Ascending aorta (tissue), 2 donors: ENCODE measurements around the gene ADIPOR1. TPM values are rescaled to one million over a fixed set of nuclear protein-coding genes. Genes with fewer than 3 reads are reported as not detected.
"Not testable (repeated sequence)": the region's sequence is repeated elsewhere in the genome, so short reads cannot be mapped to it uniquely, and the experiment has no call there.

Experiments used
- DNase-seq, 2 donors: peaks; one replicate each; pipeline ENCODE4 v3.0.0-alpha.2; 2019; ENCODE audit warnings: low spot score in 2 of 2
- H3K27ac ChIP-seq, 2 donors: fragments of 200-600 bp; sonication (generic); one replicate each; pipeline ENCODE4 v1.5.1; 2016 to 2017; ENCODE audit warnings: mild to moderate bottlenecking in 1 of 2
- H3K27me3 ChIP-seq: fragments of 200-600 bp; sonication (generic); one replicate; pipeline ENCODE4 v1.5.1; 2017
- H3K36me3 ChIP-seq, 2 donors: fragments of 200-600 bp; sonication (generic); one replicate each; pipeline ENCODE4 v1.5.1; 2016
- H3K4me1 ChIP-seq, 2 donors: fragments of 200-600 bp; sonication (generic); one replicate each; pipeline ENCODE4 v1.5.1; 2016 to 2017; ENCODE audit warnings: mild to moderate bottlenecking in 1 of 2
- H3K4me3 ChIP-seq, 2 donors: fragments of 200-600 bp; sonication (generic); one replicate each; pipeline ENCODE4 v1.5.1; 2016 to 2017; ENCODE audit warnings: mild to moderate bottlenecking in 1 of 2
- H3K9me3 ChIP-seq, 2 donors: fragments of 200-600 bp; sonication (generic); one replicate each; pipeline ENCODE4 v1.5.1; 2016
- CTCF ChIP-seq, 3 experiments: fragments of 200-600 bp in 2 of 3; fragments of 450-650 bp in 1 of 3; sonication (generic) in 2 of 3; IDR thresholded peaks; one replicate each; pipeline ENCODE4 v1.5.1; 2016 to 2019; ENCODE audit warnings: antibody characterized with exemption in 3 of 3, mild to moderate bottlenecking in 1 of 3, moderate library complexity in 1 of 3
- intact Hi-C: fragments of 100-400 bp; cut with DNase I; formaldehyde crosslinking; loops from one replicate; pipeline ENCODE4 v1.15.1; 2023
- total RNA-seq: library from RNA; depleted of rRNA; stranded (reverse); fragments of >200 nt; gene quantifications from one replicate; pipeline ENCODE4 v1.1.0, GENCODE V29; 2016

ADIPOR1 gene
- total RNA-seq, 1 donor from 2014 or later = 67.9 TPM

GRCh38 chr1:202941372-202941771, 16.7 kb downstream of the ADIPOR1 start:
- TF ChIP-seq CTCF (IDR thresholded peaks at IDR 0.05) = no peak
- intact Hi-C loops = no loop called here

GRCh38 chr1:202940561-202940960, 17.6 kb downstream of the ADIPOR1 start:
- no peaks in the 10 kb centered on the region for H3K4me1 ChIP-seq
- no peak overlapping the region for H3K27ac ChIP-seq
- no peaks in the 10 kb centered on the region for H3K27me3 ChIP-seq
- no peak for DNase-seq
- no peaks in the 10 kb centered on the region for H3K9me3 ChIP-seq
- intact Hi-C loops = no loop called here
- no peak for TF ChIP-seq CTCF (IDR thresholded peaks at IDR 0.05)
- H3K36me3 ChIP-seq = peaks cover 50 to 54% of the 10 kb centered on the region in 2 donors
- no peak overlapping the region for H3K4me3 ChIP-seq

More at GRCh38 chr1:202941372-202941771, 16.7 kb downstream of the ADIPOR1 start:
- Histone ChIP-seq H3K4me3 (no peak overlapping the region), H3K9me3 (no peaks in the 10 kb centered on the region), H3K27me3 (no peaks in the 10 kb centered on the region), H3K27ac (no peak overlapping the region), H3K36me3 (peaks cover 53 to 62% of the 10 kb centered on the region in 2 donors), H3K4me1 (no peaks in the 10 kb centered on the region)
- DNase-seq = no peak

GRCh38 chr1:202938287-202938925, 19.7 kb downstream of the ADIPOR1 start:
- no peak overlapping the region for H3K4me3 ChIP-seq
- H3K36me3 ChIP-seq = peaks cover 28 to 33% of the 10 kb centered on the region in 2 donors
- no peak for TF ChIP-seq CTCF (IDR thresholded peaks at IDR 0.05)
- intact Hi-C loops = no loop called here
- no peaks in the 10 kb centered on the region for H3K27me3 ChIP-seq
- no peak overlapping the region for H3K27ac ChIP-seq
- DNase-seq = no peak
- no peaks in the 10 kb centered on the region for H3K9me3 ChIP-seq
- H3K4me1 ChIP-seq = no peaks in the 10 kb centered on the region

- H3K4me3 ChIP-seq, intact Hi-C loops, H3K4me1 ChIP-seq, H3K9me3 ChIP-seq, H3K27ac ChIP-seq, H3K27me3 ChIP-seq, DNase-seq: not testable (repeated sequence)
- peaks cover 9 to 13% of the 10 kb centered on the region in 2 donors for H3K36me3 ChIP-seq
Measured at GRCh38 chr1:202936409-202936808, 21.7 kb downstream of the ADIPOR1 start.

- Histone ChIP-seq H3K9me3 (no peaks in the 10 kb centered on the region), H3K27ac (no peak overlapping the region), H3K36me3 (peaks cover 4 to 7% of the 10 kb centered on the region in 2 donors), H3K27me3 (no peaks in the 10 kb centered on the region), H3K4me3 (no peak overlapping the region), H3K4me1 (no peaks in the 10 kb centered on the region)
- no peak for DNase-seq
- intact Hi-C loops = no loop called here
- TF ChIP-seq CTCF (IDR thresholded peaks at IDR 0.05) = no peak
Measured at GRCh38 chr1:202935844-202936243, 22.3 kb downstream of the ADIPOR1 start.

- intact Hi-C loops = no loop called here
- H3K4me3 ChIP-seq = no peak overlapping the region
- H3K27ac ChIP-seq = no peak overlapping the region
- H3K27me3 ChIP-seq = no peaks in the 10 kb centered on the region
- TF ChIP-seq CTCF (IDR thresholded peaks at IDR 0.05) = no peak
- no peaks in the 10 kb centered on the region for H3K9me3 ChIP-seq
- no peaks in the 10 kb centered on the region for H3K36me3 ChIP-seq
- no peak for DNase-seq
- no peaks in the 10 kb centered on the region for H3K4me1 ChIP-seq
Measured at GRCh38 chr1:202934755-202935154, 23.4 kb downstream of the ADIPOR1 start.
